Measurements from ENCODE around the gene KANK4. TPM values are rescaled to one million over a fixed set of nuclear protein-coding genes. Genes with fewer than 3 reads are reported as not detected.
A peak's percentile ranks its signal among the peaks of the same experiment; 100 is the strongest.

KANK4 gene
- total and polyA plus RNA-seq, 2 of the 8 experiments (the other 6 are each of a cell fraction or from before 2014, with no cell fraction given), result 0.22 to 0.26 TPM

- Histone ChIP-seq H2BK15ac (ENCODE audit: low read length) (0 out of 2 replicates have a peak overlapping the region, but pooled peaks have one; percentile 25), H3K36me3 (ENCODE audit: control insufficient read depth in 2 of 4, insufficient read depth in 4 of 4, low read length in 3 of 4) (peaks cover 11 to 58% (median 21%) of the 10 kb centered on the region in 4 experiments), H4K5ac (ENCODE audit: insufficient read length, low read depth, low read length) (no peak overlapping the region), H3K18ac (ENCODE audit: extremely low read depth, low read length) (0 out of 2 replicates have a peak overlapping the region, but pooled peaks have one; percentile 40), H2AFZ (ENCODE audit: low read length) (no peak overlapping the region), H3K4me1 (replicated peaks in 1 of 4; ENCODE audit: control insufficient read depth in 3 of 4, insufficient read depth in 4 of 4, low read length in 3 of 4) (peaks cover 3 to 13% (median 8%) of the 10 kb centered on the region in 4 experiments; a peak in 5 of 7 replicates), H3K79me1 (ENCODE audit: low read depth, low read length) (no peaks in the 10 kb centered on the region; the same call in 1 of the 2 replicates), H2BK12ac (ENCODE audit: low read depth, low read length) (0 out of 2 replicates have a peak overlapping the region, but pooled peaks have one; percentile 20), H4K20me1 (replicated peaks in 1 of 2; ENCODE audit: control insufficient read depth in 1 of 2, insufficient read depth in 2 of 2, low read length in 2 of 2) (peaks cover 0 to 7% of the 10 kb centered on the region in 2 experiments), H3K4me3 (ENCODE audit: extremely low read depth in 1 of 4, insufficient read depth in 2 of 4, low read depth in 3 of 4, low read length in 4 of 4) (no peak overlapping the region), H3K27me3 (replicated peaks in 1 of 4; ENCODE audit: control insufficient read depth in 3 of 4, extremely low read depth in 1 of 4, insufficient read depth in 3 of 4, low read length in 3 of 4) (no peaks in the 10 kb centered on the region), H3K79me2 (ENCODE audit: control insufficient read depth in 1 of 2, insufficient read depth in 2 of 2, low read length in 2 of 2) (no peaks in the 10 kb centered on the region), H3K23ac (ENCODE audit: insufficient read length) (no peak overlapping the region), H2BK20ac (ENCODE audit: low read length) (no peak overlapping the region), H3K9me3 (ENCODE audit: insufficient read depth in 2 of 2, low read depth in 1 of 2, low read length in 1 of 2) (no peaks in the 10 kb centered on the region), H3K9ac (replicated peaks in 1 of 4; ENCODE audit: extremely low read depth in 1 of 4, low read depth in 3 of 4, low read length in 3 of 4) (no peak overlapping the region; a peak in 1 of 7 replicates), H3K23me2 (ENCODE audit: low read depth, low read length) (no peaks in the 10 kb centered on the region), H3K4ac (replicated peaks; ENCODE audit: insufficient read length, low read depth, low read length) (no peak overlapping the region), H3K4me2 (ENCODE audit: insufficient read depth in 1 of 2, low read depth in 2 of 2, low read length in 2 of 2) (no peak overlapping the region), H4K8ac (ENCODE audit: extremely low read depth, insufficient read depth, low read length) (no peak overlapping the region), H3K56ac (replicated peaks; ENCODE audit: insufficient read length, low read depth, low read length) (no peak overlapping the region), H2BK120ac (replicated peaks; ENCODE audit: low read depth, low read length) (no peak overlapping the region), H3K27ac (ENCODE audit: low read depth, low read length) (no peak overlapping the region), H3K14ac (ENCODE audit: insufficient read length) (no peak overlapping the region), H2BK5ac (ENCODE audit: low read depth, low read length) (no peak overlapping the region), H4K91ac (replicated peaks; ENCODE audit: insufficient read length, low read length) (no peak overlapping the region), H2AK5ac (ENCODE audit: low read depth, low read length) (no peak overlapping the region)
- POLR2A ChIA-PET (ENCODE audit: partially characterized antibody), result interaction anchor here (1.0 to 11.7 kb wide), 11 partner anchors 9 to 66 kb away, joined by 3 to 98 read pairs (median 4); no protein-coding TSS in a partner anchor
- FAIRE-seq, result no peak
- WGBS, 2 experiments (ENCODE audit: extremely low coverage in 1 of 2, insufficient coverage in 1 of 2, insufficient read length in 1 of 2, insufficient replicate concordance in 2 of 2, low coverage in 1 of 2, low lambda C conversion rate in 2 of 2, missing lambda C conversion rate in 1 of 2), result 89% methylated on average over 12 of the region's 12 CpGs; no CpG with 5 or more reads in 1 of the 2 experiments
- TF ChIP-seq MAX (IDR thresholded peaks at IDR 0.05), result 0 out of 2 replicates have a peak, but pooled peaks have one; percentile 33
- TF ChIP-seq ATF2 (IDR thresholded peaks at IDR 0.05; ENCODE audit: low read length), result no peak
- TF ChIP-seq SIRT6 (IDR thresholded peaks at IDR 0.05; ENCODE audit: low read length), result no peak
- TF ChIP-seq CTCF (IDR thresholded peaks at IDR 0.05; ENCODE audit: control extremely low read depth in 1 of 3, insufficient read depth in 1 of 3, low read depth in 1 of 3, low read length in 3 of 3), result no peak
- no peak for TF ChIP-seq ASH2L (IDR thresholded peaks at IDR 0.05; ENCODE audit: low read length)
- no peak for DNase-seq (ENCODE audit: low read depth in 1 of 2, low spot score in 2 of 2)
- CTCF ChIA-PET (ENCODE audit: partially characterized antibody), result interaction anchor here (0.7 to 4.0 kb wide), 6 partner anchors 9 to 56 kb away, joined by 4 to 23 read pairs (median 6); no protein-coding TSS in a partner anchor
These were observed 90.9 kb downstream of the KANK4 start for GRCh38 chr1:62228136-62228882.

All from H1 (cell line).